ENCODE results near the gene TBC1D10B.

Gene TBC1D10B

DNA sequence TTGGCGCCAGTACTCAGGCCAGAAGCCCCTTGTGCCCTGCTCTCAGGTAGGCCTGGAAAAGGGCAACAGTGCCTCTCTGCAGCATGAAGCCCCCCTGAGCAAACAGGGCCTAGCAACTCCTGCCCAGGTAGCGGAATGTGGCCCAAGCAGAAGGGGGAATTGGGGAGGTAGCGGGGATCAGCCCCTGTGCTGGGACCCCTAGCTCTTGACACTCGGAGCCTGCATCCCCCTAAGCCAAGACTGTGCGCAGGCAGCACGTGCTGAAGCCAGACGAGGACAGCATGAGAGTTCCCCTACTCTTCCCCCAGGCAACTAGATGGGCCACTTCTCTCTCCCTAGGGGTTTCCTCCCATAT lies 14.4 kb downstream of the TBC1D10B start (continued):
- TF ChIP-seq, protein P1, sequence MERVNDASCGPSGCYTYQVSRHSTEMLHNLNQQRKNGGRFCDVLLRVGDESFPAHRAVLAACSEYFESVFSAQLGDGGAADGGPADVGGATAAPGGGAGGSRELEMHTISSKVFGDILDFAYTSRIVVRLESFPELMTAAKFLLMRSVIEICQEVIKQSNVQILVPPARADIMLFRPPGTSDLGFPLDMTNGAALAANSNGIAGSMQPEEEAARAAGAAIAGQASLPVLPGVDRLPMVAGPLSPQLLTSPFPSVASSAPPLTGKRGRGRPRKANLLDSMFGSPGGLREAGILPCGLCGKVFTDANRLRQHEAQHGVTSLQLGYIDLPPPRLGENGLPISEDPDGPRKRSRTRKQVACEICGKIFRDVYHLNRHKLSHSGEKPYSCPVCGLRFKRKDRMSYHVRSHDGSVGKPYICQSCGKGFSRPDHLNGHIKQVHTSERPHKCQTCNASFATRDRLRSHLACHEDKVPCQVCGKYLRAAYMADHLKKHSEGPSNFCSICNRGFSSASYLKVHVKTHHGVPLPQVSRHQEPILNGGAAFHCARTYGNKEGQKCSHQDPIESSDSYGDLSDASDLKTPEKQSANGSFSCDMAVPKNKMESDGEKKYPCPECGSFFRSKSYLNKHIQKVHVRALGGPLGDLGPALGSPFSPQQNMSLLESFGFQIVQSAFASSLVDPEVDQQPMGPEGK (tag by site-specific recombination; IDR thresholded peaks at IDR 0.05), result no peak
- TF ChIP-seq BCL11A (tag by site-specific recombination; IDR thresholded peaks at IDR 0.05; ENCODE audit: low read depth) (no peak), REPIN1 (tag by site-specific recombination; IDR thresholded peaks at IDR 0.05; ENCODE audit: low read depth) (no peak), ZNF341 (tag by site-specific recombination; IDR thresholded peaks at IDR 0.05; ENCODE audit: low read depth) (no peak), ZNF223 (tag by site-specific recombination; IDR thresholded peaks at IDR 0.05) (0 out of 2 replicates have a peak, but pooled peaks have one; percentile 64)

DNA sequence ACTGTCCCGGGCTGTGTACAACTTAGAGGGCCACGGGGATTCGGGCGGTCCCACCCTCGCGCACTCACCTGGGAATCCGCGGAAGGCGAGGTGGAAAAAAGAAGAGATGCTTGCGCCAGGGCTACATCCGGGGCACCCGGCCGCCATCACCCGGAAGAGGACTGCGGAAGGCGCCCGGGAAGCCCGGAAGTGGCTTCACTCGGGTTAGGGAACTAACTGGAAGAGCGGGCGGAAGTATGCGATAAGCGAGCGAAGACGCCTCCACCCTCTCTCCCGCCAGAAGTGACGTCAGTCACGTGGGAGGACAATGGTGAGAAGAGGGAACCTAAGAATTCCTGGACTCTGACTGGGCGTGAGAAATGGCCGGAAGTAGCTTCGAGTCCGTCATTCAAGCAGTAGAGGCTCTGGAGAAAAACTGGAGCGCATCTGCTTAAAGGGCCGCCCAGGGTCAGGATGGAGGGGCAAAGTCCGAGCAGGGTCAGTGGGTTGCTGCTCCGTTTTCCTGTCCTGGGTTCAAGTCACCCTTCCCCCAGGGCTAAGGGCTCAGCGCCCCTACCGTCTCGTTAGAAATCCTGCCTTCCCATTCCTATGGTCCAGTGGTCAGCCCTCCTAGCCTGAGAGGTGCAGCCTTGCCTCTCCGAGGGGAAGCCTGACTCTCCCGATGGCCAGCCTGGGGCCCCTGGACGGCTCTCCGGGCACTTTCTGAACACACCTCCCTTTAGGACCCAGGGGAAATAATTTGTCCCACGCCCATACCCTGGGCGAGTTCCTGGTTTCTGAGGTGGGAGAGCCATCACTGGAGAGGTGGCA lies 14.9 kb downstream of the TBC1D10B start, which contains the start of gene CD2BP2:
Gene CD2BP2 (minus strand): TSS at position 165 of the 810 bp plus-strand sequence. CDS start 627 bp downstream, outside the sequence.
- Histone ChIP-seq H3K9me3 (ENCODE audit: control insufficient read depth, insufficient read depth, low read depth, low read length) (no peaks in the 10 kb centered on the region), H3K27ac (ENCODE audit: extremely low read depth, low read depth, low read length) (peak within 1 kb of the TSS; percentile 82), H3K4me1 (ENCODE audit: control insufficient read depth, insufficient read depth, low read length) (no peaks in the 10 kb centered on the region), H3K4me3 (ENCODE audit: low read depth, low read length) (peak within 1 kb of the TSS; percentile 95), H3K36me3 (ENCODE audit: control insufficient read depth in 2 of 2, insufficient read depth in 1 of 2, low read length in 2 of 2) (peaks cover under 1 to 79% of the 10 kb centered on the region in 2 experiments; a peak in 2 of 3 replicates)
- ChIA-PET CTCF (interaction anchor here (0.6 to 1.1 kb wide), 4 partner anchors 9 to 338 kb away, joined by 3 to 7 read pairs (median 3); no protein-coding TSS in a partner anchor), POLR2A (interaction anchor here (0.6 to 4.5 kb wide), 15 partner anchors 9 to 217 kb away, joined by 3 to 60 read pairs (median 4); partner anchors contain the start of genes DCTPP1, TBC1D10B, ZNF48 and ZNF771)
- TF ChIP-seq ZBTB7A (tag by site-specific recombination; IDR thresholded peaks at IDR 0.05; ENCODE audit: low read depth), result peak; percentile 15; the same call in 1 of the 2 replicates
- peak; percentile 98 for TF ChIP-seq ZNF341 (tag by site-specific recombination; IDR thresholded peaks at IDR 0.05; ENCODE audit: low read depth)
- TF ChIP-seq, protein P2, sequence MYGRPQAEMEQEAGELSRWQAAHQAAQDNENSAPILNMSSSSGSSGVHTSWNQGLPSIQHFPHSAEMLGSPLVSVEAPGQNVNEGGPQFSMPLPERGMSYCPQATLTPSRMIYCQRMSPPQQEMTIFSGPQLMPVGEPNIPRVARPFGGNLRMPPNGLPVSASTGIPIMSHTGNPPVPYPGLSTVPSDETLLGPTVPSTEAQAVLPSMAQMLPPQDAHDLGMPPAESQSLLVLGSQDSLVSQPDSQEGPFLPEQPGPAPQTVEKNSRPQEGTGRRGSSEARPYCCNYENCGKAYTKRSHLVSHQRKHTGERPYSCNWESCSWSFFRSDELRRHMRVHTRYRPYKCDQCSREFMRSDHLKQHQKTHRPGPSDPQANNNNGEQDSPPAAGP (tag by site-specific recombination; IDR thresholded peaks at IDR 0.05), result peak; percentile 62
- no peak for TF ChIP-seq ZFP41 (tag by site-specific recombination; IDR thresholded peaks at IDR 0.05; ENCODE audit: borderline replicate concordance)
- TF ChIP-seq KLF7 (tag by site-specific recombination; IDR thresholded peaks at IDR 0.05; ENCODE audit: borderline replicate concordance), result peak; percentile 86
- TF ChIP-seq, protein P3, sequence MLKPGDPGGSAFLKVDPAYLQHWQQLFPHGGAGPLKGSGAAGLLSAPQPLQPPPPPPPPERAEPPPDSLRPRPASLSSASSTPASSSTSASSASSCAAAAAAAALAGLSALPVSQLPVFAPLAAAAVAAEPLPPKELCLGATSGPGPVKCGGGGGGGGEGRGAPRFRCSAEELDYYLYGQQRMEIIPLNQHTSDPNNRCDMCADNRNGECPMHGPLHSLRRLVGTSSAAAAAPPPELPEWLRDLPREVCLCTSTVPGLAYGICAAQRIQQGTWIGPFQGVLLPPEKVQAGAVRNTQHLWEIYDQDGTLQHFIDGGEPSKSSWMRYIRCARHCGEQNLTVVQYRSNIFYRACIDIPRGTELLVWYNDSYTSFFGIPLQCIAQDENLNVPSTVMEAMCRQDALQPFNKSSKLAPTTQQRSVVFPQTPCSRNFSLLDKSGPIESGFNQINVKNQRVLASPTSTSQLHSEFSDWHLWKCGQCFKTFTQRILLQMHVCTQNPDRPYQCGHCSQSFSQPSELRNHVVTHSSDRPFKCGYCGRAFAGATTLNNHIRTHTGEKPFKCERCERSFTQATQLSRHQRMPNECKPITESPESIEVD (tag by site-specific recombination; IDR thresholded peaks at IDR 0.05), result no peak
- TF ChIP-seq ZNF19 (tag by site-specific recombination; IDR thresholded peaks at IDR 0.05; ENCODE audit: low read depth), result no peak
- TF ChIP-seq GFI1B (tag by site-specific recombination; IDR thresholded peaks at IDR 0.05), result no peak; the same call in 1 of the 2 replicates
- no peak for TF ChIP-seq HOXA7 (CRISPR knock-in tag; IDR thresholded peaks at IDR 0.05; ENCODE audit: borderline replicate concordance)
- TF ChIP-seq, protein P4, sequence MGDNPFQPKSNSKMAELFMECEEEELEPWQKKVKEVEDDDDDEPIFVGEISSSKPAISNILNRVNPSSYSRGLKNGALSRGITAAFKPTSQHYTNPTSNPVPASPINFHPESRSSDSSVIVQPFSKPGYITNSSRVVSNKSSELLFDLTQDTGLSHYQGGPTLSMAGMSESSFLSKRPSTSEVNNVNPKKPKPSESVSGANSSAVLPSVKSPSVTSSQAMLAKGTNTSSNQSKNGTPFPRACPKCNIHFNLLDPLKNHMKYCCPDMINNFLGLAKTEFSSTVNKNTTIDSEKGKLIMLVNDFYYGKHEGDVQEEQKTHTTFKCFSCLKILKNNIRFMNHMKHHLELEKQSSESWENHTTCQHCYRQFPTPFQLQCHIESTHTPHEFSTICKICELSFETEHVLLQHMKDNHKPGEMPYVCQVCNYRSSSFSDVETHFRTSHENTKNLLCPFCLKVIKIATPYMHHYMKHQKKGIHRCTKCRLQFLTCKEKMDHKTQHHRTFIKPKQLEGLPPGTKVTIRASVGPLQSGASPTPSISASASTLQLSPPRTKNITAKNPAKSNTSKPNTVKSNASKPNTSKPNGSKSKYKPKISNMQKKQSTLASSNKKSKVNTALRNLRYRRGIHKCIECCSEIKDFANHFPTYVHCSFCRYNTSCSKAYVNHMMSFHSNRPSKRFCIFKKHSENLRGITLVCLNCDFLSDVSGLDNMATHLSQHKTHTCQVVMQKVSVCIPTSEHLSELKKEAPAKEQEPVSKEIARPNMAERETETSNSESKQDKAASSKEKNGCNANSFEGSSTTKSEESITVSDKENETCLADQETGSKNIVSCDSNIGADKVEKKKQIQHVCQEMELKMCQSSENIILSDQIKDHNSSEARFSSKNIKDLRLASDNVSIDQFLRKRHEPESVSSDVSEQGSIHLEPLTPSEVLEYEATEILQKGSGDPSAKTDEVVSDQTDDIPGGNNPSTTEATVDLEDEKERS (tag by site-specific recombination; IDR thresholded peaks at IDR 0.05), result no peak
- no peak; the same call in 1 of the 2 replicates for TF ChIP-seq ZNF133 (tag by site-specific recombination; IDR thresholded peaks at IDR 0.05)
- TF ChIP-seq ZEB2 (tag by site-specific recombination; IDR thresholded peaks at IDR 0.05), result peak; percentile 87
- TF ChIP-seq BCL11A (tag by site-specific recombination; IDR thresholded peaks at IDR 0.05; ENCODE audit: low read depth), result peak; percentile 99
- TF ChIP-seq, protein P5, sequence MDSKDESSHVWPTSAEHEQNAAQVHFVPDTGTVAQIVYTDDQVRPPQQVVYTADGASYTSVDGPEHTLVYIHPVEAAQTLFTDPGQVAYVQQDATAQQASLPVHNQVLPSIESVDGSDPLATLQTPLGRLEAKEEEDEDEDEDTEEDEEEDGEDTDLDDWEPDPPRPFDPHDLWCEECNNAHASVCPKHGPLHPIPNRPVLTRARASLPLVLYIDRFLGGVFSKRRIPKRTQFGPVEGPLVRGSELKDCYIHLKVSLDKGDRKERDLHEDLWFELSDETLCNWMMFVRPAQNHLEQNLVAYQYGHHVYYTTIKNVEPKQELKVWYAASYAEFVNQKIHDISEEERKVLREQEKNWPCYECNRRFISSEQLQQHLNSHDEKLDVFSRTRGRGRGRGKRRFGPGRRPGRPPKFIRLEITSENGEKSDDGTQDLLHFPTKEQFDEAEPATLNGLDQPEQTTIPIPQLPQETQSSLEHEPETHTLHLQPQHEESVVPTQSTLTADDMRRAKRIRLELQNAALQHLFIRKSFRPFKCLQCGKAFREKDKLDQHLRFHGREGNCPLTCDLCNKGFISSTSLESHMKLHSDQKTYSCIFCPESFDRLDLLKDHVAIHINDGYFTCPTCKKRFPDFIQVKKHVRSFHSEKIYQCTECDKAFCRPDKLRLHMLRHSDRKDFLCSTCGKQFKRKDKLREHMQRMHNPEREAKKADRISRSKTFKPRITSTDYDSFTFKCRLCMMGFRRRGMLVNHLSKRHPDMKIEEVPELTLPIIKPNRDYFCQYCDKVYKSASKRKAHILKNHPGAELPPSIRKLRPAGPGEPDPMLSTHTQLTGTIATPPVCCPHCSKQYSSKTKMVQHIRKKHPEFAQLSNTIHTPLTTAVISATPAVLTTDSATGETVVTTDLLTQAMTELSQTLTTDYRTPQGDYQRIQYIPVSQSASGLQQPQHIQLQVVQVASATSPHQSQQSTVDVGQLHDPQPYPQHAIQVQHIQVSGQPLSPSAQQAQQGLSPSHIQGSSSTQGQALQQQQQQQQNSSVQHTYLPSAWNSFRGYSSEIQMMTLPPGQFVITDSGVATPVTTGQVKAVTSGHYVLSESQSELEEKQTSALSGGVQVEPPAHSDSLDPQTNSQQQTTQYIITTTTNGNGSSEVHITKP (tag by site-specific recombination; IDR thresholded peaks at IDR 0.05), result peak; percentile 78
- peak; percentile 92 for TF ChIP-seq ZBTB17 (tag by site-specific recombination; IDR thresholded peaks at IDR 0.05)
- peak; percentile 94 for TF ChIP-seq ZBTB48 (tag by site-specific recombination; IDR thresholded peaks at IDR 0.05)
- peak; percentile 89 for TF ChIP-seq YY1 (tag by site-specific recombination; IDR thresholded peaks at IDR 0.05)
- TF ChIP-seq ZNF654 (tag by site-specific recombination; IDR thresholded peaks at IDR 0.05; ENCODE audit: low read depth), result no peak
- TF ChIP-seq, protein P6, sequence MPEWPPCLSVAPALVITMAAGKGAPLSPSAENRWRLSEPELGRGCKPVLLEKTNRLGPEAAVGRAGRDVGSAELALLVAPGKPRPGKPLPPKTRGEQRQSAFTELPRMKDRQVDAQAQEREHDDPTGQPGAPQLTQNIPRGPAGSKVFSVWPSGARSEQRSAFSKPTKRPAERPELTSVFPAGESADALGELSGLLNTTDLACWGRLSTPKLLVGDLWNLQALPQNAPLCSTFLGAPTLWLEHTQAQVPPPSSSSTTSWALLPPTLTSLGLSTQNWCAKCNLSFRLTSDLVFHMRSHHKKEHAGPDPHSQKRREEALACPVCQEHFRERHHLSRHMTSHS (tag by site-specific recombination; IDR thresholded peaks at IDR 0.05), result no peak
